ENCODE data around the gene CYSTM1.

CYSTM1 gene

GRCh38 chr5:140222416-140222815 lies 47.4 kb downstream of the CYSTM1 start:
- TF ChIP-seq, protein P1, sequence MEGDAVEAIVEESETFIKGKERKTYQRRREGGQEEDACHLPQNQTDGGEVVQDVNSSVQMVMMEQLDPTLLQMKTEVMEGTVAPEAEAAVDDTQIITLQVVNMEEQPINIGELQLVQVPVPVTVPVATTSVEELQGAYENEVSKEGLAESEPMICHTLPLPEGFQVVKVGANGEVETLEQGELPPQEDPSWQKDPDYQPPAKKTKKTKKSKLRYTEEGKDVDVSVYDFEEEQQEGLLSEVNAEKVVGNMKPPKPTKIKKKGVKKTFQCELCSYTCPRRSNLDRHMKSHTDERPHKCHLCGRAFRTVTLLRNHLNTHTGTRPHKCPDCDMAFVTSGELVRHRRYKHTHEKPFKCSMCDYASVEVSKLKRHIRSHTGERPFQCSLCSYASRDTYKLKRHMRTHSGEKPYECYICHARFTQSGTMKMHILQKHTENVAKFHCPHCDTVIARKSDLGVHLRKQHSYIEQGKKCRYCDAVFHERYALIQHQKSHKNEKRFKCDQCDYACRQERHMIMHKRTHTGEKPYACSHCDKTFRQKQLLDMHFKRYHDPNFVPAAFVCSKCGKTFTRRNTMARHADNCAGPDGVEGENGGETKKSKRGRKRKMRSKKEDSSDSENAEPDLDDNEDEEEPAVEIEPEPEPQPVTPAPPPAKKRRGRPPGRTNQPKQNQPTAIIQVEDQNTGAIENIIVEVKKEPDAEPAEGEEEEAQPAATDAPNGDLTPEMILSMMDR (IDR thresholded peaks at IDR 0.05; ENCODE audit: control insufficient read depth, extremely low read depth, insufficient read depth), result no peak
- no peak for DNase-seq (ENCODE audit: low read depth)
- no peak overlapping the region for H3K4me3 ChIP-seq (ENCODE audit: low read depth, low read length)

GRCh38 chr5:140223567-140223966 lies 48.6 kb downstream of the CYSTM1 start:
- TF ChIP-seq, protein P1 (IDR thresholded peaks at IDR 0.05; ENCODE audit: control insufficient read depth, extremely low read depth, insufficient read depth), result no peak
- H3K4me3 ChIP-seq (ENCODE audit: low read depth, low read length), result no peak overlapping the region
- no peak for DNase-seq (ENCODE audit: low read depth)

DNA sequence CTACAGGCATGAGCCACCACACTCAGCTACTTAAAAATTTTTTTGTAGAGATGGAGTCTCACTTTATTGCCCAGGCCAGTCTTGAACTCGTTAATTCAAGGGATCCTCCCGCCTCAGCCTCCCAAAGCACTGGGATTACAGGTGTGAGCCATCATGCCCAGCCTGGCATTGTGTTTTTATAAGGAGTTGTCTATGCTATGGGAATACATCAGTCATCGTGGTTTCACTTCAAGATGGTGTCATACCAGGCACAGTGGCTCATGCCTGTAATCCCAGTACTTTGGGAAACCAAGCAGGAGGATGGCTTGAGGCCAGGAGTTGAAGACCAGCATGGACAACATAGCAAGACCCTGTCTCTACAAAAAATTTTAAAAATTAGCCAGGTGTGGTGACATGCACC lies 49.7 kb downstream of the CYSTM1 start:
- DNase-seq (ENCODE audit: low read depth), result no peak
- H3K4me3 ChIP-seq (ENCODE audit: low read depth, low read length), result no peak overlapping the region
- TF ChIP-seq, protein P1 (IDR thresholded peaks at IDR 0.05; ENCODE audit: control insufficient read depth, extremely low read depth, insufficient read depth), result no peak

DNA sequence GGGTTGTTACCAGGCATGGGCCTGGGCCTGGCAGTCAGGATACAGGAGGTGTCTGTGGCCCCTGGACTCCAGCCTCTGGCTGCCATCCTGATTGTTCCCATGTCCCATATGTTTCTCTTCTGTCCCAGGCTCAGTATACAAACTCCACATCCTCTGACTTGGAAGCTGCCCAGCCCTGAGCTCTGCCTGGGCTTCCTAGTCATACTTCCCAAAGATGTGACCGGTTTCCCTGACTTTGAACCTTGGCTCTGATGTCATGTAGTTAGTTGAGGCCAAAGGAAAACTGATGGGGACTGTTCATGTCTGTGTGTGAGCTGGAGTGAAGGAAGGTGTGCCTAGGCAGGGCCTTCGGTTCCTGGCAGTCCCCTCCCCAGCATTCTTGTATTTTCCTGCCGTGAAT lies 50.4 kb downstream of the CYSTM1 start:
- TF ChIP-seq, protein P1 (IDR thresholded peaks at IDR 0.05; ENCODE audit: control insufficient read depth, extremely low read depth, insufficient read depth), result no peak
- no peak for DNase-seq (ENCODE audit: low read depth)
- no peak overlapping the region for H3K4me3 ChIP-seq (ENCODE audit: low read depth, low read length)

DNA sequence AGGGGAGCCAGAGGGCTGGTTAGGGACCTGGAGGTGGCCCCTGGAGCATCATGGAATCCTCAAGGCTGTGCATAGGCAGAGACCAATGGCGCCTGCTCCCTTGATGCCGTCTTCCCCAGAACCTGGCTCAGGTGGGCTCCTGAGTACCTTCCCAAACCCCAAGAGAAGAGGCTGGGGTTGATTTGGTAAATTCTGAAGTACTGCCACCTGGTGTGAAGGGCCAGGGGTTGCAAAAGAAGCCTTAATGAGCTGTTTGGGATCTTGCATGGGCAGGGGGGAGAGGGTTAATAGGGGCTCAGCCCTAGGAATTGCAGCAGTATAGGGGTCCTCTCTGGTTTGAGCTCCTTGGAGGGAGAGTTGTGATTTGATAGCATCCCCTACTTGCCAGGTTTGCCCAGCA lies 52.1 kb downstream of the CYSTM1 start:
- no peak overlapping the region for H3K4me3 ChIP-seq (ENCODE audit: low read depth, low read length)
- DNase-seq (ENCODE audit: low read depth), result no peak
- TF ChIP-seq, protein P1 (IDR thresholded peaks at IDR 0.05; ENCODE audit: control insufficient read depth, extremely low read depth, insufficient read depth), result no peak

DNA sequence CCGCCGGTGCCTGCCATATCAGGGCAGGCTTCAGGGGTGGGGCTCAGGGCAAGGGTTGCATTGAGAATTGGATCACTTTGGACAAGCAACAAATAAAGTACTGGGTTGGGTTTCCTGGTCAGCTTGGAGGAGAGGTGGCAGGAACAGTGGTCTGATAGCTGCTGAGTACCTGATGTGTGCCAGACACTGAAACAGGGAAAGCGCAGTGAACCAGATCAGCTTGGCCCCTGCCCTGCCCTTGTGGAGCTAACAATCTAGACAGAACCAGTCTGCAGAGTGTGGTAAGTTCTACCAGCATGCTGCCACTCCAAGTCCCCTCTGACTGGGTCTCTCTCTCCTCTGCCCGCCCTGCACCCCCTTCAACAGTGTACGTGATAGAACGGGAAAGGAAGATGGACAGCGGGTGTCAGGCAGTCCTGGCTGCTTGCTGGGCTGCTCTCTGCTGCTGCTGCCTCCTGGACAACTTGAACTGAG lies 53.4 kb downstream of the CYSTM1 start:
- DNase-seq (ENCODE audit: low read depth), result no peak
- TF ChIP-seq, protein P1 (IDR thresholded peaks at IDR 0.05; ENCODE audit: control insufficient read depth, extremely low read depth, insufficient read depth), result no peak
- H3K4me3 ChIP-seq (ENCODE audit: low read depth, low read length), result no peak overlapping the region

DNA sequence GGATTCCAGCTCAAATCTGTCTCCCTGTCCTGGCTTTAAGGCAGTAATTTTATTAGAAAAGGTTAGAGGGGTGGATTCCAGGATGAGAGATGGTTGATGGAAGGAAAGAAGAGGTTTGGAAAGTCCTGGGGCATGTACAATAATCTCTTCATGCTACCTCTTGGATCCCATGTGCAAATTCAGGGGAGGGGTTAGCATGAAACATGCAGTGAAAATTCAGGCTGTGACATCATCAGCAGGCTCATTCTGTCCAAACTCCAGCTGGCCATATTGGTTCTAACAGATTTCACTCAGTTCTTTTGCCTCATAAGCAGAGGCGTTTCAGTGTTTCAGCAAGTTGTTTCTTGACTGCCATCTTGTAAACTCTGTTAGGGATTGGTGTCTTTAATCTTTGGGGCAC lies 55.4 kb downstream of the CYSTM1 start:
- no peak for DNase-seq (ENCODE audit: low read depth)
- TF ChIP-seq, protein P1 (IDR thresholded peaks at IDR 0.05; ENCODE audit: control insufficient read depth, extremely low read depth, insufficient read depth), result no peak
- H3K4me3 ChIP-seq (ENCODE audit: low read depth, low read length), result no peak overlapping the region

Data from LNCaP clone FGC (cell line).